VCaP (cell line): Measurements from ENCODE around the gene CYFIP2.
"Not testable (repeated sequence)": the region's sequence is repeated elsewhere in the genome, so short reads cannot be mapped to it uniquely, and the experiment has no call there.

Experiments used
- H3K27ac ChIP-seq: fragments of 450-650 bp; 2 replicates; pipeline ENCODE4 v1.5.1; 2017
- TF ChIP-seq, protein P1 (sequence below): fragments of 450-650 bp; conservative IDR thresholded peaks from 2 replicates; pipeline ENCODE4 v1.5.1; 2017; ENCODE audit warnings: mild to moderate bottlenecking, moderate library complexity

CYFIP2 gene

DNA sequence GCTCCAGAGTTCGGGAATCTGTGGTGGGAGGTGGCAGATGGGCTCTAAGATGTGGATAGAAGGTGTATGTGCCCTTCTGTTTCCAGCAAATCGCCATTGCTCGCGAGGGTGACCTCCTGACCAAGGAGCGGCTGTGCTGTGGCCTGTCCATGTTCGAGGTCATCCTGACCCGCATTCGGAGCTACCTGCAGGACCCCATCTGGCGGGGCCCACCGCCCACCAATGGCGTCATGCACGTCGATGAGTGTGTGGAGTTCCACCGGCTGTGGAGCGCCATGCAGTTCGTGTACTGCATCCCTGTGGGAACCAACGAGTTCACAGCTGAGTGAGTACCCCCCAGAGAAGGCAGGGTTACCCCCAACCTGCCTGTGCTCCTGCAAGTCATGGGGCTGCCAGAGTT is 123.2 kb downstream of the CYFIP2 start:
- TF ChIP-seq, protein P1, sequence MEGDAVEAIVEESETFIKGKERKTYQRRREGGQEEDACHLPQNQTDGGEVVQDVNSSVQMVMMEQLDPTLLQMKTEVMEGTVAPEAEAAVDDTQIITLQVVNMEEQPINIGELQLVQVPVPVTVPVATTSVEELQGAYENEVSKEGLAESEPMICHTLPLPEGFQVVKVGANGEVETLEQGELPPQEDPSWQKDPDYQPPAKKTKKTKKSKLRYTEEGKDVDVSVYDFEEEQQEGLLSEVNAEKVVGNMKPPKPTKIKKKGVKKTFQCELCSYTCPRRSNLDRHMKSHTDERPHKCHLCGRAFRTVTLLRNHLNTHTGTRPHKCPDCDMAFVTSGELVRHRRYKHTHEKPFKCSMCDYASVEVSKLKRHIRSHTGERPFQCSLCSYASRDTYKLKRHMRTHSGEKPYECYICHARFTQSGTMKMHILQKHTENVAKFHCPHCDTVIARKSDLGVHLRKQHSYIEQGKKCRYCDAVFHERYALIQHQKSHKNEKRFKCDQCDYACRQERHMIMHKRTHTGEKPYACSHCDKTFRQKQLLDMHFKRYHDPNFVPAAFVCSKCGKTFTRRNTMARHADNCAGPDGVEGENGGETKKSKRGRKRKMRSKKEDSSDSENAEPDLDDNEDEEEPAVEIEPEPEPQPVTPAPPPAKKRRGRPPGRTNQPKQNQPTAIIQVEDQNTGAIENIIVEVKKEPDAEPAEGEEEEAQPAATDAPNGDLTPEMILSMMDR: no peak
- no peak overlapping the region for H3K27ac ChIP-seq

DNA sequence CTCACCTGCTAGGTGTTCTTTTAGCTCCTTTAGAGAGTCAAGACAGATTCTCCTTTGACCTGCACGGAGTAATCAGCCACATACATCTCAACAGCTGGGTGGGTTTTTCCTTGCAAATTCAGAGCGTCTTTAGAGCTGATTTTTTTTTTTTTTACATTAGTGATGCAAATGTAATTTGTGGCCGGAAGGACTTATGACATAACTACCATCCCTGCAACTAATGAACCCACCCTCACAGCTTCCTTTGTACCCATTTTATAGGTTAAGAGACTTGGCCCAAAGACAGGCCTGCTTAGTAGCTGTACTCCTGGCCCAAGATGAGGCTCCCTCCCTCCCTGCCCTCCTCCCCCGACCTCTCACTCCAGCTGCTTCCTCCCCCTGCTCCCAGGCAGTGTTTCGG is 124.2 kb downstream of the CYFIP2 start:
- TF ChIP-seq, protein P1: no peak
- H3K27ac ChIP-seq: no peak overlapping the region

DNA sequence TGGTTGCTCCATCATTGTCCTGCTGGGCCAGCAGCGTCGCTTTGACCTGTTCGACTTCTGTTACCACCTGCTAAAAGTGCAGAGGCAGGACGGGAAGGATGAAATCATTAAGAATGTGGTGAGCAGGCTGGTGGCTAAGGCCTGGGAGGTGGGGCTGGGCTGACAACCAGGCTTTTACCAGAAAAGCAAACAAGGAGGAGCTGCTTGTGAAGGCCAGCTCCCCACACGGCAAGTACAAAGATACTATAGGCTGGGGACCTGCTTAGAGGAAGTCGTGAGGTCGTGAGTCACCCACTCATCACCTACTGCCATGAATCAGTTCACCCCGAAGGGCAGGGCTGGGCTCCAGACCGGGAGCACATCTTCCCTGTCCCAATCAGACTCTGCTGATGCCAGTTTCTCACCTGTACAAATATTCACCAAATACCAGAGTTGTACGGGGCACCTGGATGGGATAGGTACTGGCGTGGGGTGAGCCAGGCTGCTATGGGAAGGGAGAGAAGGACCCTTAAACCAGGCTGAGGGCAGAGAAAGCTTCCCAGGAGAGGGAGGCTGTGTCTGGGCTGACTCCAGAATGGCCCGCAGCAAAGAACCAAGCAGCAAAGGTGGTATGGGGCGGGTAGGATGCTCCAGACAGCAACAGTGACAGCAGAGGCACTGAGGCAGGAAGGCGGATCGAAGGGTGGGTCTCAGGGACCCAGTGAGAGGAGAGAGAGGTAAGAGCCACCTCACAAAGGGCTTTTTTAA is 124.8 kb downstream of the CYFIP2 start:
- H3K27ac ChIP-seq: no peak overlapping the region
- TF ChIP-seq, protein P1: no peak

DNA sequence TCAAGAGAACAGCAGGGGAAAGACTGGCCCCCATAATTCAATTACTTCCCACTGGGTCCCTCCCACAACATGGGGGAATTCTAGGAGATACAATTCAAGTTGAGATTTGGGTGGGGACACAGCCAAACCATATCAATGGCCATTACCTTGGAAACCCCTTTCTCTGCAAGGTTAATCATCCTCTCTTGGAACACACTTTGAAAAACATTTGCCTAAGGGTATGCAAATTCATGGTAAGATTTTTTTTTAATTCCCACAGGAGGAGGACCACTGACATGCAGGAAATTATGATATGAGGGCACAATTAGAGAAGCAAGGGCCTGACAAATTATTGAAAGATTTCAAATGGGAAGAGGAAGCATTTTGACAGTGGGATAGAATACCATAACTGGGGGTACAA is 132.4 kb downstream of the CYFIP2 start:
- H3K27ac ChIP-seq: no peak overlapping the region
- TF ChIP-seq, protein P1: no peak

DNA sequence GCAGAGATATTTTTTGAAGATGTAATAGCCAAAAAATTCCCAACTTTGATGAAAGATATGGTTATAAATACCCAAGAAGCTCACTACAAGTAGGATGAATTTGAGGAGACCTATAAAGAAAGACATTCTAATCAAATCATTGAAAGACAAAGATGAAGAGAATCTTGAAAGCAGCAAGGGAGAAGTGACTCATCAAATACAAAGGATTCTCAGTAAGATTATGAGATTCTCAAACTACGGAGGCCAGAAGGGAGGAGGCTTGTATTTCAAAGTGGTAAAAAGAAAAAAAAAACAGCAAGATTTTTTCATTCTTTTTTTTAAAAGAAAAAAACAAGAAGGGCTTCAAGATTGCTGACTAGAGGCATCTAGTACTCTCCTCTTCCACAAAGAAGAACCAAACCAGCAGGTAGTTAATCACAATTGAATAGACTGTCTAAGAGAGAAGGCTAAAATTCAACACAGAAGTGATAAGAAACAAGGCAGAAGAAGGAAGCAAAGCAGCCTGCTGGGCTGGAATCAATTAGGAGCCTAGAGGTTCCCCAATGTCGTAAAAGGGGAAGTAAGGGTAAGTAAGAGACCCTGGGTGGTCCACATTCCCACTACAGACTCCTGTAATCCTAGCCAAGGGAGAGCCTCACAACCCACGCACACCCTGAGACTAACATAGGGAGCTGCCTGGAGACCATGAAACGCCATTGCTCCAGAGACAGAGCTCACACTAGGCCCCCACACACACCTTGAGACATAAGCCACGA is 135.0 kb downstream of the CYFIP2 start:
- TF ChIP-seq, protein P1: no peak
- no peak overlapping the region for H3K27ac ChIP-seq

DNA sequence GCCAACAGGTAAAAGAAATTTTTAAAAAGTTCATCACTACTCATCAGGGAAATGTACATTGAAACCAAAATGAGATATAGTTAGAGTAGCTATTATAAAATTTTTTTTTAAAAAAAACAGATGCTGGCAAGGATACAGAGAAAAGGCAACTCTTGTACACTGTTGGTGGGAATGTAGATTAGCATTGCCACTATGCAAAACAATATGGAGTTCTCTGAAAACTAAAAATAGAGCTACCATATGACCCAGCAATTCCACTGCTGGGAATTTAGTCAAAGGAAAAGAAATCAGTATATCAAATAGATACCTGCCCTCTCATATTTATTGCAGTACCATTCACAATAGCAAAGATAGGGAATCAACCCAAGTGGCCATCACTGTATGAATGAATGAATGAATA is 149.9 kb downstream of the CYFIP2 start:
- TF ChIP-seq, protein P1: no peak
- no peak overlapping the region for H3K27ac ChIP-seq

DNA sequence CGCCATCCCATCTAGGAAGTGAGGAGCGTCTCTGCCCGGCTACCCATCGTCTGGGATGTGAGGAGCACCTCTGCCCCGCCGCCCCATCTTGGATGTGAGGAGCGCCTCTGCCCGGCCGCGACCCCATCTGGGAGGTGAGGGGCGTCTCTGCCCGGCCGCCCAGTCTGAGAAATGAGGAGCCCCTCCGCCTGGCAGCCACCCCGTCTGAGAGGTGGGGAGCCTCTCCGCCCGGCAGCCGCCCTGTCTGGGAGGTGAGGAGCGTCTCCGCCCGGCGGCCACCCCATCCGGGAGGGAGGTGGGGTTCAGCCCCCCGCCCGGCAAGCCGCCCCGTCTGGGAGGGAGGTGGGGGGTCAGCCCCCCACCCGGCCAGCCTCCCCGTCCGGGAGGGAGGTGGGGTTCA is 153.6 kb downstream of the CYFIP2 start:
- H3K27ac ChIP-seq: not testable (repeated sequence)

DNA sequence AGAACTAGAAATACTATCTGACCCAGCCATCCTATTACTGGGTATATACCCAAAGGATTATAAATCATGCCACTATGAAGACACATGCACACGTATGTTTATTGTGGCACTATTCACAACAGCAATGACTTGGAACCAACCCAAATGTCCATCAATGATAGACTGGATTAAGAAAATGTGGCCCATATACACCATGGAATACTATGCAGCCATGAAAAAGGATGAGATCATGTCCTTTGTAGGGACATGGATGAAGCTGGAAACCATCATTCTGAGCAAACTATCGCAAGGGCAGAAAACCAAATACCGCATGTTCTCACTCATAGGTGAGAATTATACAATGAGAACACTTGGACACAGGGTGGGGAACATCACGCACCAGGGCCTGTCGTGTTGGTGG is 164.0 kb downstream of the CYFIP2 start:
- H3K27ac ChIP-seq: not testable (repeated sequence)
